NCI-H748 (cell line): ENCODE data around the gene DNAAF1.
A peak's percentile ranks its signal among the peaks of the same experiment; 100 is the strongest.

Experiments used
- DNase-seq: peaks from one replicate; lab custom pipeline; 2025; ENCODE audit not compliant: unreplicated experiment; lab: John Stamatoyannopoulos, UW

The DNAAF1 gene

DNA sequence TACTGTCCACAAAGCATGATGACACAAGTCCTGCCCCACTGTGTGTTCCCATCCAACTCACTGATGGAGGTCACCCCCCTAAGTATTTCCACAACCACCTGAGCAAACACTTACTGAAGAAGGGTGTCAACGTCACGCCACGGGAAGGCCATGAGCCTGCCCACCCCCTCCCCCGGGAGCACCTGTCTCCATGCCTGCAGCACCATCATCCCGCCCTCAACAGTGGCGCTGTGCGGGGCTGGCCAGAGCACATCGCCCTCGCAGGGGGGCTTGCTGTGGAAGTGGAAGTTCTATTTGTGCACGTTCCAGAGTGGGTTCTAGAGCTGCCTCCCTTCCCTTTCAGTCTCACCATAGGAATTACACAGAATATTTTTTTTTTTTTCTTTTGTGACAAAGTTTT, 24.1 kb upstream of the DNAAF1 start:
- DNase-seq = peak; percentile 46

DNA sequence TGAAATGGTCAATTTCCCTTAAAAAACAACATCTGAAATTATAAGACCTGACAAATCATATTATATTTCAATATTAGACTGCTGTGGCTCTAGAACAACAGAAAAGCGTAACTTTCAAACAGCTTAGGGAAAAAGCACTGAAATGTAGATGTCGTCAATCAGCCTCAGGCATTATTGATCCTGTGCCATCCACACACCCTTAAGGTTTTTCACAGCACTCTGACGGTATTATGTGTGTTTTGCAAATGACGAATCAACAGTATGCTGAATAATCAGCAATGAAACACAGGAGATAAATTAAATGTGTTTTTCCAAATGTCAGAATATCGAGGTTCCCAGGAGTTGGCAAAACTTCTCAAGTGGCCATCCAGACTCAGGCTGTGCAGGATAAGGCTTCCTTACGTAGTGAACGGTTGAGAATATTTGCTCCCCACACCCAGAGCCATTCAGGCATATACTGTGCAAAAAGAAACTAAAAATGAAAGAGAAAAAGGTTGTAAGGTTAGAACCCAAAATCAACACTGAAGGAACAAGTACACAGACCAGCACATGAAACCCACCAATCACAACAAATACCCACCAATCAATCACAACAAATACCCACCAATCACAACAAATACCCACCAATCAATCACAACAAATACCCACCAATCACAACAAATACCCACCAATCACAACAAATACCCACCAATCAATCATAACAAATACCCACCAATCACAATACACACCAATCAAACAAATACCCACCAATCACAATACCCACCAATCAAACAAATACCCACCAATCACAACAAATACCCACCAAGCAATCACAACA, 20.6 kb upstream of the DNAAF1 start:
- DNase-seq = no peak

DNA sequence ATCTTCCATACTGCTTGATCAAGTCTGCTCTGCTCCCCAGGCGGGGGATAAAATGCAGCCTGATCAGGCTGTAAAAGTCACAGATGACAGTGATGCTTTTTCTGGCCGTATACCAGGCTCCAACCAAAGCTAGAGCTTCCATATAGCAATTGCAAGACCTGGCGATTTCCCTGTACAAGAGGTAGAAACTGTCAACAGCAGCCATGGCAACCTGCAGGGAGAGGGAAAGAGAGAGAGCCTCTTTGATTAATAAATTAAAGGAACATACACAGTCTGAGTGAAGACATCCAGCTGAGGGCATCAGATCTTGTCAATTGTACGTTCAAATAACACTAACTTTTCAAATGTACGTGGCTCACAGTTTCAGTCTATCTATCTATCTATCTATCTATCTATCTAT, 14.0 kb upstream of the DNAAF1 start:
- DNase-seq = no peak

DNA sequence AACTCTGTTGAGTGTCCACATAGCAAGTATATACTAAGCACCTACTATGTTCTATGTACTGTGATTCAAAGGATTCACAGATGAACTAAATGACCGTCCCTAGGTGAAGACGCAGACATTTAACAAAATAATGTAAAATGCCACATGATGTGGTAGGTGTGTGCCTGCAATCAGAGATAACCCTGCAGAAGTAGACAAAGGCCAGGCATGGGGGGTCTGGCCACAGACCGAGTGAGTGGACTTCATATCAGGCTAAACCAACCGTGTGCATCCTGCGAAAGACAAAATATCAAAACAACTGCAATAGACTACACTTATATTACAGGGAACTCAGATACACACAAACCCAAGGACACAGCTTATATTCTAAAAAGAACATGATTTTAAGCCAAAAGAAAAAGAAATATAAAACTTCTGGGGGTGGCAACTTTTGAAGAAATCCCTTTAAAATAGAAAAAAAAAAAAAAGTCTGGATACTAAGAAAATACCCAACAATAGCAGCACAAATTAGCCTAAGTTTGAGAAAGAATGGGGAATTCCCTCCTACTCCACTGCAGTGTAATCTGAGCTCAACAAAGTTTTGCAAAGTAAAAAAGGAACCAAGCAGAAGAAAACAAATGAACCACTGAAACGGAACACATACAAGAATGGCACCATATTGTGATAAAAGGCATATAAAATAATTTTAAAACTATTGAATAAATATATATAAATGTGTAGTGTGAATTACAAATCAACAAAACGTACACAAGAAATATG, 12.4 kb upstream of the DNAAF1 start:
- DNase-seq = no peak

DNA sequence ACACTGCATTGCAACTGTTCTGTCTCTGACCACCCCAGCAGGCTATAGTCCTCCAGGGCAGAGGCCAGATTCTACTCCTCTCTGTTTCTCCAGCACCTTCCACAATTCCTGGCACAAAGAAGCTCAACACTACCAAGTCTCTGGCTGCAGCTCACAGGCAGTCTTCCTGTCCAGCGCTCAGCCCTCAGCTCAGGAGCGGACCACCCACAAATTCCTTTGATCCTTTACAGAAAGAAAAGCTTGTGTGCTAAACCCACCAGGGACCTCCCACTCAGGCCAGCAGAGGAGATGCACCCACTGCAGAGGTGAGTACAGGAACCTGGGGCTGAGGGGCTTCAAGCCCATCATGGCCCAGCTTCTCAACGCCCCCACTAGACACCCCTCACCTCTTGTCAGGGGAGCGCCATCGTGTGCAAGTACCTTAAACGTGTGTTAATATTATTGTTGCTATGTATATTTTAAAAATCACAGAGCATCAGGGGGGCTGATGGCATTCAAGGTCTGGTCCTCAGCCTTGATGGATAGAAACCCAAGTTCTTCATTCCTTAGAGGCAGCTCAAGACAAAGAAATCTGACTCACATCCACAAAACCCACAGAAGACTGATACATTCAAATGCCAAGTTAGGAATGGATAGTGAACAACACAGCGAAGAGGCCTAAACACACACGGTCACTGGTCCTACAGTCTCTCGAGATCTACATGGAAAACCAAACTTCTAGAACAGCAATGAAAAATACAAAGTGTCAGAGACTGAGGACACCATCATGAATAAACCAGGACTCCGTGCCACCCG, 8.6 kb upstream of the DNAAF1 start:
- DNase-seq = no peak

DNA sequence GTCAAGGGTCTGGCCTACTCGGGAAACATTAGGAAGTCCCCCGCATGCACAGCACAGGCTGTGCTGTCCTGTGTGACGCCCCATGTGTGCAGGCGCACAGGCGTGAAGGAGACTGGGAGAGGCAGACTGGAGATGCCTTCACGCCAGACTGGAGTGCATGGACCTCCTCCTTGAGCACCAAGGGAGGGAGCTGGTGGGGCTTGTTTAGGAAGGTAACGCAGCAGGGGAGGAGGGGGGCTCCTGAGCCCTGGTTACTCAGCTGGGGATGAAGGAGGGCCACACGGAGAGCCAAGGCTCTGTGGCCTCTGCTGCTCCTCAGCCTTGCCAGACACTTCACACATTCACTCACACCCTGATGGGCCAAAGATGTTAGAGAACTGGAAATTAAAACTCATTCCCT, 7.8 kb upstream of the DNAAF1 start:
- no peak for DNase-seq

DNA sequence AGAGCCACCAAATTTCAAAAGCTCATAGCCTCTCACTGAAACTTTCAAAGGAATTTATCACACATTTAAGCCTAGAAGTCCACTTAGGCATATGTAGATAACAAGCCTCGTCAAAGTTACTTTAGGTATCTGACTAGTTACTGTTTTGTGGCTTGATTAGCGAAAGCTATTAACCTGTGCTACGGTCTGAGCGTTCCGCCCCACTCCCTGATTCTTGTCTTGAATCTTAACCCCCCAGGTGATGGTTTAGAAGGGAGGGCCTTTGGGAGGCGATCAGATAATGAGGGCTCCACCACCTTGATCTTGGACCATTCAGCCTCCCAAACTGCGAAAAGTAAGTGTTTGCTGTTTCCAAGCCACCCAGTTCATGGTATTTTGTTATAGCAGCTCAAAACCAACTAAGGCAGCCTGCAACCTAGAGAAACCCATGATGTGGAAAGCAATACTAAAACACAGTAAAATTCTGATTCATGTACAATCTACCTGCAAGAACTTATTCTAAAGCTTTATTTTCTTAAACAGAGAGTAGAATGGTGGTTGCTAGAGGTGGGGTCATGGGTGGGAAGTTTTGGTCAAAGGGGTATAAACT, 7.2 kb upstream of the DNAAF1 start:
- DNase-seq = no peak

DNA sequence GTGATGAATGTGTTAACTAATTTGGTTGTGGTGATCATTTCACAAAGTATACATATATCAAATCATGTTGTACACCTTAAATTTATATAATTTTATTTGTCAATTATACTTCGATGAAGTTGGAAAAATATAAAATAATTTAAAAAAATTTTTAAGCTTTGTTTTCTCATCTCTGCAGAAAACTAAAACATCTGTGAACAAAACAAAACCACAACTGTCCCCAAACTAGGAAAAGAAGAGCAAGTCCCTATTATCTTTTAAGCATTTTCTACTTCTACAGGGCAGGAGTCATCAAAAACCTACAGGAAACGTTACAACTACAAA, 6.6 kb upstream of the DNAAF1 start:
- DNase-seq = no peak

DNA sequence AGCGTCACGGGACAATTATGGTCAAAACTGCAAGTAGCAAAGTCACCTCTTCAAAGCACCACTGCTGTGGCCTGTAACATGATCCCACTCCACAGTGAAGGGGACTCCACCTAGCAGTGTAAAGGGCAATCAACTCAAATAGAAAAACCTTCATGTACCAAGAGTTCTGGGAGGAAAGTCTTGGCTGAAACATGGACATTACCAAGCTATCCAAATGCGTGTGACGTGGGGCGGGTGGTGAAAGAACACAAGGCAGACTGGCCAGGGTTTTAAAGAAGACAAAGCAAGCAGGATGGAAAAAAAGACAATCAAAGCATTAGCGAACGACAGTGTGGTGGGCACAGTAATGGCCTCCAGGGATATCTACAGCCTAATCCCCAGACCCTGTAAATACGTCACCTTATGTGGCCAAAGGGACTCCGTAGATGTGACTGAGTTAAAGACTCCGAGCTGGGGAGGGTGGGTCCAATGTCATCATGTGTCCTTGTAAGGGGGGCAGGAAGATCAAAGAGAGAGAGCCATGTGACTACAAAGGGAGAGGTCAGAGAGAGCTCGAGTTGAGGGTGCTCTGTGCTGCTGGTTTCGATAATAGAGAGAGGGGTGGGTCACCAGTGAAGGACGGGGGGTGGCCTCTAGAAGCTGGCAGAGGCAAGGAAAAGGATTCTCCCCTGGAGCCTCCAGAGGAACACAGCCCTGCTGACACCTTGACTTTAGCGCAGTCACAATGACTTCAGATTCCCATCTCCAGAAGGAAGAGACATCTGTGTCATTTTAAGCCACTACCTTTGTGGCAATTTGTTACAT, 6.1 kb upstream of the DNAAF1 start:
- peak; percentile 58 for DNase-seq

DNA sequence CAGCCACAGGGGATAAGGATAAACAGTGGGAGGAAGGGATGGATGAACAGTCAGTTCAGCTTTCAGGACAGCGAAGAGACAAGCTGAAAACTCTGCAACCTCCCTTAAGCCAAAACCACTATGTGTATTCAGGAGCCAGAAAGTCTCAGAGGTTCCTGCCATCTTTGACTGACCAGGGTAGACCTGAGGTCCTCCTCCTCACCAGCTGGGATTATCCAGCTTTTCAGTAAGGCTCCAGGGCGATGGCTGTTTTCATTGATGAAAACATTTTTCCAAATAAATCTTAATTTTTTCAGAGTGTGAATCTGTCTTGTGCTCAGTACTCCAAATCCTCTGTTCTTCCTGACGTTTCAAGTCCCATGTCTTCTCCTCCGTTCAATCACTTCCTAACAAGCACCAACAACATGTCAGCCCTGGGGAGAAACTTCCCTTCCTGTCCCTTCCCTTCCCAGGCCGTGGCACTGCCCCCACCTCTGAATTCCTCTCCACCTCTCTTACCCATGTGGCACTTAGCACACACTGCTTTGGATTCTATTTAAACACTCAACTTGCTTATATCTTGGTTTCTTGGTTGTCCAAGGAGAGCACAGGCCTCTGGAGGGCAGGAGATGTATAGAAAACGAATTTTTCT, 5.4 kb upstream of the DNAAF1 start:
- DNase-seq = no peak

DNA sequence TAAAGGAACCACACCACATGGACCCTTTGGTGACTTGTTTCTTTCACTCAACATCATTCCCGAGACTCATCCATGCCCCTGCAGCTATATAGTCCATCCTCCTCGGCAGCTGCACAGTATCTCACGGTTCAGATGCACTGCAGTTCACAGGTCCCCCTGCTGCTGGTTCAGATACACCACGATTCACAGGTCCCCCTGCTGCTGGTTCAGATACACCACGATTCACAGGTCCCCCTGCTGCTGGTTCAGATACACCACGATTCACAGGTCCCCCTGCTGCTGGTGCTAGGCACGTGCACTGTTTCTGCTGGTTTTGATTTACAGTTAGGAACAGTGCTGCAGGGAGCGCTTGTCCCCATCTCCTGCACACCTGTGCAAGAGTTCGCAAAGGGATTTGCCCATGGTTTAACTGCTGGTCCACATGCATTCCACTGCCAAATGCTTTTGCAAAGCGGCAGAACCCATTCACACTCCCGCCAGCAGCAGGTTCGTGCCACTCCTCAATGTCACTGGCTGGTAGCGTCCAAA, 3.9 kb upstream of the DNAAF1 start:
- peak; percentile 19 for DNase-seq

DNA sequence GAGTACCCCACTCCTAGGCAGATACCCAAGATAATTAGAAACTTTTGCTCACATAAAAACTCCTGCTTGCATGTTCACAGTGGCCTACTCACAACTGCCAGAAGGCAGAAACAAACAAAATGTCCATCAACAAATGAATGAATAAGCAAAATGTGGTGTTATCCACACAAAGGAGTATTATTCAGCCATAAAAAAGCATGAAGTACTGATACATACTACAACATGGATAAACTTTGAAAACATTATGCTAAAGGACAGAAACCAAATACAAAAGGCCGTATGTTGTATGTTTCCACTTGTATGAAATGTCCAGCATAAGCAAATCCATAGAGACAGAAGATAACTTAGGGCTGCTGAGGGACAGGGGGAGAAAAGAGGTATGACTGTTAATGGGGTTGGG, 2.0 kb upstream of the DNAAF1 start:
- no peak for DNase-seq

DNA sequence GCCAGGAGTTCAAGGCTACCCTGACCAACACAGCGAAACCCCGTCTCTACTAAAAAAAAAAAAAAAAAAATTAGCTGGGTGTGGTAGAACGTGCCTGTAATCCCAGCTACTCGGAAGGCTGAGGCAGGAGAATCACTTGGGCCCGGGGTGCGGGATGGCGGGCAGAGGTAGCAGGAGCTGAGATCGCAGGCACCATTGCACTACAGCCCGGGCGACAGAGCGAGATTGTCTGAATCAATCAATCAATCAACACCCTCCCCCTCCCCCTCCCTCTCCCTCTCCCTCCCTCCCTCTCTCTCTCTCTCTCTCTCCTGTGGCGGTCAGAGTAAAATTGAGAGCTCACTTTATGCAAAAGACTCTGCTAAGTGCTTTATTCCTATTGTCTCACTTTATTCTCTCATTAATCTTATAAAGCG, 1.3 kb upstream of the DNAAF1 start:
- DNase-seq = no peak

DNA sequence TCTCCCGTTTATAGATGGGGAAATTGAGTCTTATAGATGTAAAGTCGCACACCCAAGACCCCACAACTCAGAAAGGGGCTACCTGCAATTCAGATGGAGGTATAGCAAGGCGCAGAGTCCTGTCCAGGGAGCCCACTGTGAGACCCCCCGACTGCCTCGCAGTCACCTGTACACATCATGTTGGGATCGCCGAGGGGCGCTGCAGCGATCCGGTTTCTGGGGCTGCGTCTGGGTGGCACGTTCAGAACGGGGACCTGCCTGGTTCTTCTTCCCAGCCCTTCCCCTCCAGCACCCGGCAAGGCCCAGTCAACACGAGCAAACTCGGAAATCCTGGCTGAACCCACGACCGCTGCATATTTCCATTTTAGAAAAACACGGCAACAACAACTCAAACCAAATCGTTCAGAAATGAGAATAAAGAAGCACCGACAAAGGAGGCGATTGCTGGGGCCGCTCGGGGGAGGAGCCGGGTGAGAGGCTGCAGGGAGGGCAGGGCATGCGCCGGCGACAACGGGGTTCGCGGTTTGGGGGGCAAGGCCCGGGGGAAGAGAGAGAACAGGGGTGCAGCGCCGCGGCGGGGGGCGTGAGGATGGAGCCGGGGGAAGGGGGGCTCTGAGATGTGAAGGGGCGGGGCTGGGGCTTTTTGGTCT, 774 bp upstream of the DNAAF1 start:
- DNase-seq = peak; percentile 26

DNA sequence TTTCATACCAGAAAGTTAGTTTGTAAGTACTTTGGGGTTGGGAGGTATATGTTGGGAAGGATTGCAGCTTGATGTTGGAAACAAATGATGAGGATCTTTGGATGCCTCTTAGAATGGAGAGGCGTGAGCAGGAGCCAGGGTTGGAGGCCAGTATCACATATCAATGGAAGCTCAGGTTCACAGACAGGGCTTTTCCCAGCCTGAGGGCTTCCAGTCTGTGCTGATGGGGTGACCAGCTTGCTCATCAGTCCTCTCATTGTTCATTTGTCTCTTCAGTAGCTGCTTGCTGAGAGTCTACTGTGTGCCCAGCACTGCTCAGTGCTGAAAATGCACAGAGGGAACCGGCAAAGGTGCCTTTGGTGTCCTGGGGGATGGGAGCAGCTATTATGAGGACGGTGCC, 5.8 kb downstream of the DNAAF1 start:
- DNase-seq = no peak

DNA sequence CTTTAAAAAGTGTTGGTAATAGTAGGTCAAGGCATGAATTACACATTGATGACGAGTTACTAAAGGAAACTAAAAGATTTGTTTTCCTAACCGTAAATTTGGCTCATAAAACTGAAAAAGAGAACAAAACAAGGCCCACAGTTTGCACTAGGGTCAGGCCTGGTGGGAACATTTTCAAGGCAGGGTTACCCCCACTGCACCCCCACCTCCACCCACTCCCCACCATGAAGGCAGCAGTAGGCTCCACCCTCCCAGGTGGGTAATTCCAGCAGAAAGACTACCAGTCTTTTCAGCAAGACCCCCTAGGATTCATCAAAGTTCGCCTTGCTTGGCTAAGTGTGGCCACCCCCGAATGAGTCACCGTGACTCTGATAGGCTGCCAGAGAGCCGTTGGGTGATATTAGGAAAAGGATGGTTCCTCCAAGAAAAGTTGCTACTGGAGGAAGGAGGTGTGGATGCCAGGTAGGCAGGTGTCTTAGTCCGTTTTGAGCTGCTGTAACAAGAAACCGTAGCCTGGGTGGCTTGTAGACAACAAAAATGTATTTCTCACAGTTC, 8.6 kb downstream of the DNAAF1 start:
- DNase-seq = no peak

DNA sequence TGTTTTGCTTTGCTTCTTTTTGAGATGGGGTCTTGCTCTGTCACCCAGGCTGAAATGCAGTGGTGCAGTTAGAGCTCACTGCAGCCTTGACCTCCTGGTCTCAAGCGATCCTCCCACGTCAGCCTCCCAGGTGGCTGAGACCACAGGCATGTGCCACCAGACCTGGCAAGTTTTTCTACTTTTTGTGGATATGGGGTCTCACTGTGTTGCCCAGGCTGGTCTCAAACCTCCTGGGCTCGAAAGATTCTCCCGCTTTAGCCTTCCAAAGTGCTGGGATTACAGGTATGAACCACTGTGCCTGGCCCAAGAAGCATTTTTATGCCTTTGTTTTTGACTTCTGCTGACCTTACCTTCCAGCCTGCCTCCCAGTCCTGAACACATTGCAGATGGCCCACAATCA, 10.1 kb downstream of the DNAAF1 start:
- no peak for DNase-seq

DNA sequence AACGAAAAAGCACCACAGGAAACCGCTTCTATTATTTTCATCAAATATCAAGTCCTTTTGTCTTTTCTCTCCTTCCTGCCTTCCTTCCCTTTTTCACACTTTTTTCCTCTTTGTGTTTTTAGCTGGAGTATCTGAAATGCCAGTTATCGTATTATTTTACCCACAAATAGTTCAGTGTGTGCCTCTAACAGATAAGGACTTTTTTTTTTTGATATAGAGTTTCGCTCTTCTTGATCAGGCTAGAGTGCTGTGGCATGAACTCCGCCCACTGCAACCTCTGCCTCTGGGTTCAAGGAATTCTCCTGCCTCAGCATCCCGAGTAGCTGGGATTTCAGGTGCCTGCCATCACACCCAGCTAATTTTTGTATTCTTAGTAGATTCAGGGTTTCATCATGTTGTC, 10.7 kb downstream of the DNAAF1 start:
- DNase-seq = no peak

DNA sequence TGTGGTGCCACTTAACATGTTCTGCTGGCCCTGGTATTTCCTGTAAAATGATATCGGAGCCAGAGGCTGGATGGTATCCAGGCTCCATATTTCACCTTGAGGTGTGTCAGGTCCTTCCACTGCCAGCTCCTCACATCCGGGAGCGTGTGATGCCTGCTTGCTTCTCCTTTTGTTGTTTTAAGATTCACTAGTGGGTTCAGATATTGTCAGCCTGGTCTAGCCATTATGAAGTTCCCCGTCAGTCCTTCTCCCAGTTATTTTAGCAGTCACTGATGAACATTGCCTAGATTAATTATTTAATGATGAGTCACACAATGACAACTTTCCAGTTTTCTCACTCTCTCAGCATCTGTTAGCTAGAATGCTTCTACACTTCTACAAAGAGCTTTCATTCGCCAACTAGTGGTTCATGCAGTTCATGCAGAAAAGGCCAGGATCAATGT, 11.3 kb downstream of the DNAAF1 start:
- no peak for DNase-seq
